DMS114 treated with DMSO at 0.1 percent for 48 hours (cell line): ENCODE data around the gene MRPL55.
A peak's percentile ranks its signal among the peaks of the same experiment; 100 is the strongest.

Experiments
- DNase-seq: peaks from one replicate; lab custom pipeline; 2025; ENCODE audit not compliant: unreplicated experiment; lab: John Stamatoyannopoulos, UW

Gene MRPL55

GRCh38 chr1:228087771-228088251 lies 21.3 kb downstream of the MRPL55 start:
- DNase-seq: no peak

GRCh38 chr1:228085287-228085951 lies 23.7 kb downstream of the MRPL55 start:
- DNase-seq: no peak

- no peak for DNase-seq
Observed at GRCh38 chr1:228084797-228085196, 24.3 kb downstream of the MRPL55 start.

GRCh38 chr1:228084325-228084724 lies 24.8 kb downstream of the MRPL55 start:
- DNase-seq: no peak

- DNase-seq: no peak
Observed at GRCh38 chr1:228083871-228084278, 25.2 kb downstream of the MRPL55 start.

GRCh38 chr1:228082918-228083870 lies 25.9 kb downstream of the MRPL55 start:
- DNase-seq: no peak

GRCh38 chr1:228082214-228082917 lies 26.7 kb downstream of the MRPL55 start, which contains the start of gene ARF1:
Gene ARF1, plus strand, starts transcription at chr1:228082708. Its CDS starts 14,407 bp downstream, at chr1:228097115.
- peak; percentile 73 for DNase-seq

GRCh38 chr1:228081578-228082213 lies 27.4 kb downstream of the MRPL55 start:
- DNase-seq: no peak

GRCh38 chr1:228081144-228081543 lies 28.0 kb downstream of the MRPL55 start:
- no peak for DNase-seq

- no peak for DNase-seq
Observed at GRCh38 chr1:228079601-228080263, 29.4 kb downstream of the MRPL55 start.

GRCh38 chr1:228079013-228079412 lies 30.1 kb downstream of the MRPL55 start:
- DNase-seq: no peak

GRCh38 chr1:228077565-228078330 lies 31.4 kb downstream of the MRPL55 start:
- no peak for DNase-seq

- DNase-seq: no peak
Observed at GRCh38 chr1:228076796-228077430, 32.2 kb downstream of the MRPL55 start.

GRCh38 chr1:228075801-228076271 lies 33.3 kb downstream of the MRPL55 start:
- DNase-seq: no peak

GRCh38 chr1:228074954-228075730 lies 34.0 kb downstream of the MRPL55 start:
- DNase-seq: no peak

GRCh38 chr1:228073857-228074545 lies 35.1 kb downstream of the MRPL55 start:
- DNase-seq: no peak

GRCh38 chr1:228073061-228073856 lies 35.8 kb downstream of the MRPL55 start:
- no peak for DNase-seq
